Right lobe of liver (tissue), 6 donors: ENCODE measurements around the gene PTPRD. TPM values are rescaled to one million over a fixed set of nuclear protein-coding genes. Genes with fewer than 3 reads are reported as not detected.

Experiments
- ATAC-seq, 4 donors: fragments of 200-7000 bp; cut with Tn5 transposase; one replicate each; pipeline ENCODE4 v1.9.1; 2020; ENCODE audit warnings: mild to moderate bottlenecking in 4 of 4, moderate library complexity in 4 of 4
- DNase-seq, 3 donors: peaks; one replicate each; pipeline ENCODE4 v3.0.0-alpha.2; 2020
- H3K27ac ChIP-seq, 3 donors: fragments of 200-600 bp; one replicate each; pipeline ENCODE4 v1.8.0; 2022
- H3K27me3 ChIP-seq, 2 donors: fragments of 200-600 bp; one replicate each; pipeline ENCODE4 v1.8.0; 2022
- H3K36me3 ChIP-seq, 4 donors: fragments of 200-600 bp; sonication (generic) in 1 of 4; one replicate each; pipeline versions ENCODE4 v1.5.1 to v1.8.0; 2017 to 2022; ENCODE audit warnings: control low read depth in 1 of 4
- H3K4me1 ChIP-seq, 4 donors: fragments of 200-600 bp; sonication (generic) in 1 of 4; one replicate each; pipeline versions ENCODE4 v1.5.1 to v1.8.0; 2017 to 2022; ENCODE audit warnings: control low read depth in 1 of 4
- H3K4me3 ChIP-seq, 3 donors: fragments of 200-600 bp; one replicate each; pipeline ENCODE4 v1.8.0; 2022
- H3K9me3 ChIP-seq, 4 donors: fragments of 200-600 bp; sonication (generic) in 1 of 4; one replicate each; pipeline versions ENCODE4 v1.5.1 to v1.8.0; 2017 to 2022; ENCODE audit warnings: control low read depth in 1 of 4
- CTCF ChIP-seq, 4 donors: fragments of 200-600 bp in 3 of 4; fragments of 450-650 bp in 1 of 4; IDR thresholded peaks; one replicate each; pipeline versions ENCODE4 v1.5.1 to v1.8.0; 2016 to 2022; ENCODE audit warnings: antibody characterized with exemption in 4 of 4, mild to moderate bottlenecking in 2 of 4
- POLR2A ChIP-seq: fragments of 450-650 bp; IDR thresholded peaks from one replicate; pipeline ENCODE4 v1.6.1; 2017; ENCODE audit warnings: antibody characterized with exemption, mild to moderate bottlenecking
- WGBS: methylation state at CpG from one replicate; pipeline ENCODE4 v1.1.6; 2018; ENCODE audit warnings: low coverage, low lambda C conversion rate; ENCODE audit not compliant: insufficient coverage; ENCODE audit errors: missing lambda C conversion rate; 5-methylcytosine and 5-hydroxymethylcytosine counted together
- intact Hi-C, 2 donors: fragments of 100-400 bp; cut with DNase I; formaldehyde crosslinking; loops; one replicate each; pipeline versions ENCODE4 v1.11.2 to v1.14.1; 2022
- total RNA-seq, 6 experiments: library from RNA; depleted of rRNA in 2 of 6; stranded (reverse); fragments of >200 nt in 2 of 6; fragmentation: NEBNext Ultra II Directional in 3 of 6; extraction: Animal tissue kit (Norgen Biotek cat#: 25700) in 3 of 6; gene quantifications; one replicate each; pipeline versions ENCODE4 v1.1.0 to v1.2.4, GENCODE V29; 2016 to 2023
- donor health status: DM: no; HTN: yes; CAD: no.
- donor health status: DM: no; HTN: no; CAD: no.
- donor health status: DM: no; HTN: no; CAD: no.
- donor health status: DM: no; HTN: yes; CAD: no.
- donor health status: DM: no; HTN: yes; CAD: no.

Gene PTPRD
- total RNA-seq, 6 experiments from 2014 or later = 5.4 to 29.8 (median 13.9) TPM

- Histone ChIP-seq H3K27ac (no peak overlapping the region), H3K9me3 (no peaks in the 10 kb centered on the region), H3K36me3 (no peaks in the 10 kb centered on the region), H3K4me3 (no peak overlapping the region), H3K27me3 (no peaks in the 10 kb centered on the region), H3K4me1 (no peaks in the 10 kb centered on the region)
- 56% methylated on average over 3 of the region's 3 CpGs for WGBS
- intact Hi-C loops = no loop called here
- DNase-seq (no peak), ATAC-seq (no peak)
- no peak for TF ChIP-seq POLR2A
- no peak for TF ChIP-seq CTCF (IDR thresholded peaks at IDR 0.05)
Measured at GRCh38 chr9:8468045-8468637, 2144.7 kb downstream of the PTPRD start.

- 66% methylated on average over 2 of the region's 2 CpGs for WGBS
- Histone ChIP-seq H3K9me3 (no peaks in the 10 kb centered on the region), H3K27ac (no peak overlapping the region), H3K4me3 (no peak overlapping the region), H3K27me3 (no peaks in the 10 kb centered on the region), H3K4me1 (no peaks in the 10 kb centered on the region), H3K36me3 (no peaks in the 10 kb centered on the region)
- TF ChIP-seq POLR2A = no peak
- TF ChIP-seq CTCF (IDR thresholded peaks at IDR 0.05) = no peak
- ATAC-seq = no peak
- intact Hi-C loops = no loop called here
- no peak for DNase-seq
Measured at GRCh38 chr9:8457816-8458215, 2155.0 kb downstream of the PTPRD start.

- no peaks in the 10 kb centered on the region for H3K36me3 ChIP-seq
- DNase-seq (no peak), ATAC-seq (no peak)
- H3K27me3 ChIP-seq = no peaks in the 10 kb centered on the region
- H3K4me3 ChIP-seq = no peak overlapping the region
- TF ChIP-seq POLR2A (no peak), CTCF (IDR thresholded peaks at IDR 0.05) (no peak)
- no peaks in the 10 kb centered on the region for H3K4me1 ChIP-seq
- H3K27ac ChIP-seq = no peak overlapping the region
- intact Hi-C loops = no loop called here
- WGBS = 68% methylated on average over 5 of the region's 5 CpGs
- no peaks in the 10 kb centered on the region for H3K9me3 ChIP-seq
Measured at GRCh38 chr9:8457055-8457454, 2155.7 kb downstream of the PTPRD start.

GRCh38 chr9:8456344-8456743 lies 2156.5 kb downstream of the PTPRD start:
- intact Hi-C loops = no loop called here
- no peak overlapping the region for H3K4me3 ChIP-seq
- TF ChIP-seq CTCF (IDR thresholded peaks at IDR 0.05) (no peak), POLR2A (no peak)
- no peaks in the 10 kb centered on the region for H3K36me3 ChIP-seq
- H3K27ac ChIP-seq = no peak overlapping the region
- ATAC-seq (no peak), DNase-seq (no peak)
- H3K27me3 ChIP-seq = no peaks in the 10 kb centered on the region
- no peaks in the 10 kb centered on the region for H3K4me1 ChIP-seq
- H3K9me3 ChIP-seq = no peaks in the 10 kb centered on the region
